ENCODE measurements around the gene NFAT5.

The NFAT5 gene

DNA sequence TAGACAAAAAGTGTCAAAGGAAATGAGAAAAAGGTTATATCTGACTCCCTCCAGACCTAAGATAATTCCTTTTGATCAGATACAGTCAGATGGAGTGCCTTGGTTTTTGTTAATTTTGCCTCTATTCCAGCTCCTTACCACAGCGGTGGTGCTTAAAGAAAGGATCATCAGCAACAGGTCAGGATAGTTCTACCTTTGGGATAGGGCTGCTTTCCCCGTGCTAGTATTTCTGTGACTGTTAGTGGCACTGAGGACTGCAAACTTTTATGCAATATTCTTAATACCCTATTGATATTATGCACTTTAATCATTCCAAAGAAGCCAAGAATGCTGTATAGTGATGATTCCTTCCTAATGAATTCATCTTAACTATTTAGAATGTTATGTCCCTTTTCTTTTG lies 136.1 kb downstream of the NFAT5 start:
- no peaks in the 10 kb centered on the region for H3K27me3 ChIP-seq (ENCODE audit: insufficient read depth, poor library complexity, severe bottlenecking)
- H3K4me1 ChIP-seq (ENCODE audit: insufficient read depth, poor library complexity, severe bottlenecking): peaks cover 7% of the 10 kb centered on the region
- H3K27ac ChIP-seq (ENCODE audit: poor library complexity, severe bottlenecking): no peak overlapping the region
- TF ChIP-seq, protein P1, sequence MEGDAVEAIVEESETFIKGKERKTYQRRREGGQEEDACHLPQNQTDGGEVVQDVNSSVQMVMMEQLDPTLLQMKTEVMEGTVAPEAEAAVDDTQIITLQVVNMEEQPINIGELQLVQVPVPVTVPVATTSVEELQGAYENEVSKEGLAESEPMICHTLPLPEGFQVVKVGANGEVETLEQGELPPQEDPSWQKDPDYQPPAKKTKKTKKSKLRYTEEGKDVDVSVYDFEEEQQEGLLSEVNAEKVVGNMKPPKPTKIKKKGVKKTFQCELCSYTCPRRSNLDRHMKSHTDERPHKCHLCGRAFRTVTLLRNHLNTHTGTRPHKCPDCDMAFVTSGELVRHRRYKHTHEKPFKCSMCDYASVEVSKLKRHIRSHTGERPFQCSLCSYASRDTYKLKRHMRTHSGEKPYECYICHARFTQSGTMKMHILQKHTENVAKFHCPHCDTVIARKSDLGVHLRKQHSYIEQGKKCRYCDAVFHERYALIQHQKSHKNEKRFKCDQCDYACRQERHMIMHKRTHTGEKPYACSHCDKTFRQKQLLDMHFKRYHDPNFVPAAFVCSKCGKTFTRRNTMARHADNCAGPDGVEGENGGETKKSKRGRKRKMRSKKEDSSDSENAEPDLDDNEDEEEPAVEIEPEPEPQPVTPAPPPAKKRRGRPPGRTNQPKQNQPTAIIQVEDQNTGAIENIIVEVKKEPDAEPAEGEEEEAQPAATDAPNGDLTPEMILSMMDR (IDR thresholded peaks at IDR 0.05; ENCODE audit: poor library complexity, severe bottlenecking): no peak
- H3K36me3 ChIP-seq (ENCODE audit: low read depth): peaks cover 71% of the 10 kb centered on the region
- H3K9me3 ChIP-seq (ENCODE audit: severe bottlenecking): no peaks in the 10 kb centered on the region
- DNase-seq (ENCODE audit: low spot score) (no peak), ATAC-seq (ENCODE audit: low read depth) (no peak)
- H3K4me3 ChIP-seq (ENCODE audit: severe bottlenecking): no peak overlapping the region

DNA sequence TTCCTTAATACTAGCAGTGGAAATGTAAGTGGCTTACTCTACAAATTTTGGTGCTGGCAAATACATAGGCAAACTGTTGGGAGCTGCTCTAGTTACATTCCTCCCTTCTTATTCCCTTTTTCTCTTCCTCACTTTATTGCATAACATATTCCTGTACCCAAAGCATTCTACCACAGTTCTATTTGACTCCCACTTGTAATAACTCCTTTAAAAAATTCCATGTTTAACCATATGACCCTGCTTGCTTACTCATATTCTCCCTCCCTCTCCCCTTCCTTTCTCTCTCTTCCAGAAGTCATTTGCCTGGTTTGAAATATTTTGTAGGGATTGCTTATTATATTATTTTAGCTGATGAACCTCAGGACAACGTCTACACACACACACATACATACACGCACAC lies 137.9 kb downstream of the NFAT5 start:
- no peak overlapping the region for H3K27ac ChIP-seq (ENCODE audit: poor library complexity, severe bottlenecking)
- no peaks in the 10 kb centered on the region for H3K27me3 ChIP-seq (ENCODE audit: insufficient read depth, poor library complexity, severe bottlenecking)
- ATAC-seq (ENCODE audit: low read depth) (no peak), DNase-seq (ENCODE audit: low spot score) (no peak)
- peaks cover 59% of the 10 kb centered on the region for H3K36me3 ChIP-seq (ENCODE audit: low read depth)
- H3K9me3 ChIP-seq (ENCODE audit: severe bottlenecking): no peaks in the 10 kb centered on the region
- H3K4me3 ChIP-seq (ENCODE audit: severe bottlenecking): no peak overlapping the region
- peaks cover 7% of the 10 kb centered on the region for H3K4me1 ChIP-seq (ENCODE audit: insufficient read depth, poor library complexity, severe bottlenecking)
- TF ChIP-seq, protein P1 (IDR thresholded peaks at IDR 0.05; ENCODE audit: poor library complexity, severe bottlenecking): no peak

DNA sequence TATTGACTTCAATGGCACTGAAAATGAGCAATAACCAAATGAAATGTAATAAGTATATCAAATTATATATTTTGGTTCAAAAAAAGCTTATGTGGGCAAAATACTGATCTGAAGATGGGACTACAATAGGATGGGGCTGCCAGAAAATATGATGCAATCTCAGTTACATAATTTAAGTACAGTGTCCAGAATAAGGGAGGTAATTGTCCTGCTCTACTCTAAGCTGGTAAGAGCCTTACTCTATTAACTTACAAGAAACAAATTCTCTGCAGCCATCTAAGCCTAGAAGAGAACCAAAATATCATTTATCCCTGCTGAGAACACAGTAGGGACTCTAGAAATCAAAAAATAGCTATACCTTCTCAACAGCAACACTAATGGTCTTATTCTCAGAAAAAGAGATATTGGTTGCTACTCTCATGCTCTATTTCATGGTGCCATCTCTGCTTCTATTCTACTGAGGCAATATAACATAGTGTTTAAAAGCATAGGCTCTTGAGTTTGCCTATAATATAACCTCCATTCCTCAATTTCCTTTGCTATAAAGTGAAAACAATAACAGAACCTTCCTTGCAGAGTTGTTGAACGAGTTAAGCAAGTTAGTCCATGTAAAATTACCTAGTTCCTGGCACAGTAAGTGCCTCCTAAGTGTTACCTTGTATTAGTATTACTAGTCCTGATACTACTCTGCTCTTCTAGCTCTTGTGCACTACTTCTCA lies 140.6 kb downstream of the NFAT5 start:
- no peak for DNase-seq (ENCODE audit: low spot score)
- TF ChIP-seq, protein P1 (IDR thresholded peaks at IDR 0.05; ENCODE audit: poor library complexity, severe bottlenecking): no peak
- Histone ChIP-seq H3K36me3 (ENCODE audit: low read depth) (peaks cover 59% of the 10 kb centered on the region), H3K4me1 (ENCODE audit: insufficient read depth, poor library complexity, severe bottlenecking) (peaks cover 13% of the 10 kb centered on the region), H3K4me3 (ENCODE audit: severe bottlenecking) (no peak overlapping the region), H3K27me3 (ENCODE audit: insufficient read depth, poor library complexity, severe bottlenecking) (no peaks in the 10 kb centered on the region), H3K9me3 (ENCODE audit: severe bottlenecking) (no peaks in the 10 kb centered on the region), H3K27ac (ENCODE audit: poor library complexity, severe bottlenecking) (no peak overlapping the region)
- ATAC-seq (ENCODE audit: low read depth): no peak

DNA sequence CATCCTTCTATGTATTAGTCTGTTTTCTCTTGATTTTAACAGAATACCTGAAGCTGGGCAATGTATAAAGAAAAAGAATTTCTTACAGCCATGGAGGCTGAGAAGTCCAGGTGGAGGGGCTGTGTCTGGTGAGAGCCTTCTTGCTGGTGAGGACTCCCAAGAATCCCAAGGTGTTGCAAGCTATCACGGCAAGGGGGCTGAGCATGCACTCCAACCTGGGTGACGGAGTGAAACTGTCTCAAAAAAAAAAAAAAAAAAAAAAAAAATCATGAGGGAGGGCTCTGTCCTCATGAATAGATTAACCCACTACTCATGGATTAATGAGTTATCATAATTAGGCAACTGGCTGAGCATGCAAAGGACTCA lies 141.2 kb downstream of the NFAT5 start:
- Histone ChIP-seq H3K36me3 (ENCODE audit: low read depth) (peaks cover 62% of the 10 kb centered on the region), H3K27me3 (ENCODE audit: insufficient read depth, poor library complexity, severe bottlenecking) (no peaks in the 10 kb centered on the region), H3K4me1 (ENCODE audit: insufficient read depth, poor library complexity, severe bottlenecking) (peaks cover 19% of the 10 kb centered on the region), H3K27ac (ENCODE audit: poor library complexity, severe bottlenecking) (no peak overlapping the region), H3K9me3 (ENCODE audit: severe bottlenecking) (no peaks in the 10 kb centered on the region), H3K4me3 (ENCODE audit: severe bottlenecking) (no peak overlapping the region)
- no peak for ATAC-seq (ENCODE audit: low read depth)
- TF ChIP-seq, protein P1 (IDR thresholded peaks at IDR 0.05; ENCODE audit: poor library complexity, severe bottlenecking): no peak
- DNase-seq (ENCODE audit: low spot score): no peak

DNA sequence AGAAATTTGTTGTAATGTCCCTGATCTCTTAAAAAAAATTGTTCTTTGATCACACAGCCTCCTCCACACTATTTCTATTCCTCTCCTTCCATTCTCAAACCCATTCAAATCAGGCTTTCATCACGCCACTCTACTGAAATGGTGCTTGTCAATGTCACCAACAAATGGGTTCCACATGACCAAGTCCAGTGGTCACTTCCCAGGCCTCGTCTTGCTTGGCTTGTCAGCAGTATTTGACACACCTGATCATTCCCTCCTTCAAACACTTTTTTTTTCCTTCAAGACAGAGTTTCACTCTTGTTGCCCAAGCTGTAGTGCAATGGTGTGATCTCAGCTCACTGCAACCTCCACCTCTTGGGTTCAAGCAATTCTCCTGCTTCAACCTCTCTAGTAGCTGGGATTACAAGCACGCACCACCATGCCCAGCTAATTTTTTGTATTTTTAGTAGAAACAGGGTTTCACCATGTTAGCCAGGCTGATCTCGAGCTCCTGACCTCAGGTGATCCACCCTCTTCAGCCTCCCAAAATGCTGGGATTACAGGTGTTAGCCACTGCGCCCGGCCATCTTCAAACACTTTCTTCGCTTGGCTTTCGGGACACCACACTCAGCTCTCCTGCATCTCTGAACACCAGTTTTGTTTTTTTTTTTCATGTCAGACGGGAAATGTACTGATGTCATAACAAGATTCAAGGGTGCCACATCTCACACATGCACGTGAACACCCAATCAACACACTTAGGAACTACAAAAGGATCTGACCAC lies 142.3 kb downstream of the NFAT5 start:
- TF ChIP-seq, protein P1 (IDR thresholded peaks at IDR 0.05; ENCODE audit: poor library complexity, severe bottlenecking): no peak
- Histone ChIP-seq H3K27me3 (ENCODE audit: insufficient read depth, poor library complexity, severe bottlenecking) (no peaks in the 10 kb centered on the region), H3K4me3 (ENCODE audit: severe bottlenecking) (no peak overlapping the region), H3K36me3 (ENCODE audit: low read depth) (peaks cover 62% of the 10 kb centered on the region), H3K27ac (ENCODE audit: poor library complexity, severe bottlenecking) (no peak overlapping the region), H3K9me3 (ENCODE audit: severe bottlenecking) (no peaks in the 10 kb centered on the region), H3K4me1 (ENCODE audit: insufficient read depth, poor library complexity, severe bottlenecking) (peaks cover 24% of the 10 kb centered on the region)
- DNase-seq (ENCODE audit: low spot score): no peak
- no peak for ATAC-seq (ENCODE audit: low read depth)

Data from RWPE2 (cell line).